Ramos (cell line): ENCODE measurements around the gene NUP93.
"Not testable (repeated sequence)": the region's sequence is repeated elsewhere in the genome, so short reads cannot be mapped to it uniquely, and the experiment has no call there.

Experiments
- in situ Hi-C: fragments of 300-500 bp; cut with MboI; formaldehyde crosslinking; loops from one replicate; pipeline ENCODE4 v1.14.3; 2022; ENCODE audit warnings: low sequenced_read_pairs; ENCODE audit not compliant: unreplicated experiment

NUP93 gene

DNA sequence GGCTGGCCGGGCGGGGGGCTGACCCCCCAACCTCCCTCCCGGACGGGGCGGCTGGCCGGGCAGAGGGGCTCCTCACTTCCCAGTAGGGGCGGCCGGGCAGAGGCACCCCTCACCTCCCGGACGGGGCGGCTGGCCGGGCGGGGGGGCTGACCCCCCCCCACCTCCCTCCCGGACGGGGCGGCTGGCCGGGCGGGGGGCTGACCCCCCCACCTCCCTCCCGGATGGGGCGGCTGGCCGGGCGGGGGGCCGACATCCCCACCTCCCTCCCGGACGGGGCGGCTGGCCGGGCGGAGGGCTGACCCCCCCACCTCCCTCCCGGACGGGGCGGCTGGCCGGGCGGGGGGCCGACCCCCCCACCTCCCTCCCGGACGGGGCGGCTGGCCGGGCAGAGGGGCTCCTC is 9.4 kb downstream of the NUP93 start:
- in situ Hi-C loops, result not testable (repeated sequence)

DNA sequence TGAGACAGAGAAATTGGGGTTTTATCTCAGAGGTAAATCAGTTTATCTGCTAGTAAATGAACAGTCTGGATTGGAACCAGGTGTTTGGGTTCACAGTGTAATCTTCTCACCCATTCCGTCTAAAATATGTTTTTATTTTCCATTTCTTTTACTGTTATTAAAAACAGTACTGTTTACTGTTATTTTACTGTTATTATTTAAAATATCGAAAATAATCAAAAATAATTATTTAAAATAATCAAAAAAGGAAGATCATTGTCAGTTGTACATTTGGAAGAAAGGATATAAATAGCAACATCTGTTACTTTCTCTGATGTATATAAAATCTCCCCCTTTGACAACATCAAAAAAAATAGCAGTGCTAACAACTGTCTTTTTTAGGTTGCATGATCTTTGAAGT is 11.5 kb downstream of the NUP93 start:
- in situ Hi-C loops, result no loop called here

GRCh38 chr16:56742030-56742984 is 12.4 kb downstream of the NUP93 start:
- in situ Hi-C loops, result no loop called here

- in situ Hi-C loops, result no loop called here
Measured at GRCh38 chr16:56743840-56744239, 13.9 kb downstream of the NUP93 start.

DNA sequence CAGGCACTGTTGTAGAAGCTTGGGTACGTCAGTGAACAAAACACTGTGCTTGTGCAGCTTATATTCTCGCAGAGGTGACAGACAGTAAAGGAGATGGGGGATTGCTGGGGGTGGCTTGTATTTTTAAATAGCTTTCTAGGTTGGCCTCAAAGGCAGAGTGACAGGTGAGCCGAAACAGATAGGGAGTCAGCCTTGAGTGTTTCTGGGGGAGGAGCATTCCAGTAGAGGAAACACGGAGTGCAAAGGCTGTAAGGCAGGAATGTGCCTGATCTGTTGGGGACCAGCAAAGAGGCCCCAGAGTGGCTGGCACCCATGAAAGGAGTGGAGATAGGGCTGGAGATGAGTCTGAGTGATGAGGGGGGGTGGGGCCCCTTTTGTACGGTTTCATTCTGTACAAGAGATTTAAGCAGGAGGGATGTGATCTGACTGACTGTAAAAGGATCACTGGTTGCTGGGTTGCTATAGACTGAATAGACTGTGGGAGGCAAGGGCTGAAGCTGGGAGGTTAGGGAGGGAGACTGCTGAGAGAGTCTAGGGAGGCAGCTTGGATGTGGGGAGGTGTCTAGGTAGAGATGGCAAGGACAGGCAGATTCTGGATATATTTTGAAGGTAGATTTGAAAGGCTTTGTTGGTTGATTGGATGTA is 15.2 kb downstream of the NUP93 start:
- in situ Hi-C loops, result no loop called here

DNA sequence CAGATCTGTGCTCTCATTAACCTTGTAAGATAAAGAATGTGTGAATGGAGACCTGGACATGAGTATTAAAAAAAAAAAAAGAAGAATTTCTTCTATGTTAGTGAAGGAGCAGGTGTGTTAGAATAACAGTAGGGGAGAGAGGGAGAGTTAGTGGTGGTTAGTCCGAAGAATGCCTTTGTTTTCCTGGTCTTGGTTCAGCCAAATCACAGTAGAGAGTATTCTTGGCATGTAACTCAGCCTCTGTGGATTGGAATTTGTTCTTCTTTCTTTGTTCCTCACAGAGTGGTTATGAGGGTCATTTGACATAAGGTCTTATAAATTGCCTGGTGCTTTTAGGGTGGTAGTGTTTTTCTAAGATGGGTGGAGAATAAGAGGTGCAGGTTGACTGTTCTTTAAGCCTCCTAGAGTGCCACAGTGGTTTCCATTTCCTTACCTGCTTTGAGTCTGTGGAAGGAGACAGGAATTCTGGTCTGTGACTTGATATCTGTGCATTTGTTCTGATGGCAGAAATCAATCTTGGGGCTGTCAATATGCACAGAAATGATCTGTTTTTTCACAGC is 17.6 kb downstream of the NUP93 start:
- in situ Hi-C loops, result no loop called here

- in situ Hi-C loops, result no loop called here
Measured at GRCh38 chr16:56748191-56748590, 18.3 kb downstream of the NUP93 start.

GRCh38 chr16:56748826-56749225 is 18.9 kb downstream of the NUP93 start:
- in situ Hi-C loops, result no loop called here

- in situ Hi-C loops, result no loop called here
Measured at GRCh38 chr16:56749672-56750491, 20.0 kb downstream of the NUP93 start.

DNA sequence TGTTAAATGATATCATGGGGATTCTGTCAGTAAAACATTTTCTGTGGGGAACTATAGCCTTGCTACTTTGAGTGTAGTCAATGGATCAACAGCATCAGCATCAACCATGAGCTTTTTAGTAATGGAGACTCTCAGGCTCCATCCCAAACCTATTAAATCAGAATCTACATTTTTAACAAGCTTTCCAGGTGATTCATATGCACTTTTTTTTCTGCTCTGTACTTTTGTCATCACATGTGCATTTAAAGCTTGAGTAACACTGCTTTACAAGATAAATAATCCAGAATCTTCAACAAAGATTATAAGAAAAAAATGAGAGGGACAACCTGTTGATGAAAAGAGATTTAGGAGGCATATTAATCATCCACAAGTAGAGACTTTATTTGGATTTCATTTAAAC is 23.5 kb downstream of the NUP93 start:
- in situ Hi-C loops, result no loop called here

DNA sequence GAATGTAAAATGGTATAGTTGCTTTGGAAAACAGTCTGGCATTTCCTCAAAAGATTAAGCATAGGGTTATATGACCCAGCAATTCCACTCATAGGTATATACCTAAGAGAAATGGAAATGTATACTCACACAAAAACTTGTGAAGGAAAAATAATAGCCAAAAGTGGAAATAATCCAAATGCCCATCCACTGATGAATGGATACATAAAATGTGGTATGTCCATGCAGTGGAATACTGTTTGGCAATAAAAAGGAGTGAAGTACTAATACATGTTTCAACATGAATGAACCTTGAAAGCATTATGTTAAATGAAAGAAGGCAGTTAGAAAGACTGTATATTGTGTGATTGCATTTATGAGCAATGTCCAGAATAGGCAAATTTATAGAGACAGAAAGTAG is 25.1 kb downstream of the NUP93 start:
- in situ Hi-C loops, result no loop called here

DNA sequence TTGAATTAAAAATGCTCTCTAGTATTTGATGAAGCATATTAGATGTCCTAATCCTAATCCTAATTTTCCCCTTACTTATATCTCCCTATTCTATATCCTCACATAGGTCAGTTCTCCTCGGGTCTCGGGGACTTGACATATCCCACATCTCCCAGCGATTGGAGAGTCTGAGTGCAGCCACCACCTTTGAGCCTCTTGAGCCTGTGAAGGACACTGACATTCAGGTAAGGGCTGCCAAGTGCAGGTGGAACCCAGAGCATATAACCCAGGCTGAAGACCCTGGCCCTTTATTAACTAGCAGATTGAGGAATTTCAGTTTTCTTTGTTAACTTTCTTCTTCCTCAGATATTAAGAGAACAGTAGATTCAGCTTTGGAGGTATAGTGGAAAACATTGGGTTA is 28.5 kb downstream of the NUP93 start:
- in situ Hi-C loops, result no loop called here

DNA sequence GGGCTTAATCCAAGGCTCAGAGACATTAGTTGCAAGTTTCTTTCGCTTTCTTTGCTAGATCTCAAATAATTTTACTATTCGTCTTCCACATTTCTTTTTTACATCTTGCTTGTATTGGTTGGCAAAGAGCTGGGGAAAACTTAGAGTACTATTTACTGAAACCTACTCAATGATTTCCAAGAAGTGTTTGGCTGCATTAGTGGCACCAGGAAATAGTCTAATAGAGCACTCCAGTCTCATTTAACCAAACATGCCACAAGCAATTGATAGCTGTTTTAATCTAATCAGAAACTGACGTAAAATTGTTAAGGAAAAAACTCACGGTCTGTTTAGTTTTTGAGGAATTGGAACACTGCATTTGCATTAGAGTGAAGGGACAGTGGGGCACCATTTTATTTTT is 29.0 kb downstream of the NUP93 start:
- in situ Hi-C loops, result no loop called here

- in situ Hi-C loops, result no loop called here
Measured at GRCh38 chr16:56763291-56763916, 33.5 kb downstream of the NUP93 start.

DNA sequence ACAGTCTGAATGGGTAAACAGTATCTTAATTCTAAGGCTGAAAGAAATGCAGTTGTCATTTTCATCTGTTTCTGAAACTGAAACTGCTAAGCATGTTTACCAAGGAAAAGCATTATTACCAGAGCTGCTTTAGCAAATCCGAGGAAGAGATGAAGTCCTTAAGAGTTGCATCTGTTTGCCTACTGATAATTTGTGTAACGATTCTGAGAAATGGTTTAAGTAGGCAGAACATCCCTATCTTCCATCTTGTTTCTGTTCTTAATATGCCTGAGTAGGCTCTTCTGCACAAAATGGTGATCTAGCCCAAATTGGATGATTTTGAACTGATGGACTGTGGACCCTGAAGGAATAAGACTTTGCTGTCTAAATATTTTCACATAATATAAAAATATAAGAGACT is 34.9 kb downstream of the NUP93 start:
- in situ Hi-C loops, result no loop called here

- in situ Hi-C loops, result no loop called here
Measured at GRCh38 chr16:56765949-56766348, 36.0 kb downstream of the NUP93 start.

DNA sequence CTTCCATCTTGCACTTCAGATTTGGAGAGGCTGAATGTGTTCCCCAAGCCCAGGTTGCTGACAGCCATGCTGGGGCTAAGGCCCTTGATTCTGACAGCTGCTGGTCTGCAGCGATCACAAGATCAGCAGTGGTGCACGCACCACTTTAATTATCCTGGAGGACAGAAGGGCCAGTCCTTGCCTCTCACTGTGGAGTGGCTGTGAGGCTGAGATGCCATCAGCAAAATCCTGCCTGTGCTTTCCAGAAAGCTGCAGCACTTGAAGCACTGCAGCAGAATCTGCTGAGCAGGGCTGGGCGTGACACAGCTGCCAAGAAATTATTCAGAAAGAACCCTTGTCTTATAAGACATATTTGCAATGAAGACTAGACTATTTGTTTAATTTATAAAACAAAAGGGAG is 37.1 kb downstream of the NUP93 start:
- in situ Hi-C loops, result no loop called here

- in situ Hi-C loops, result no loop called here
Measured at GRCh38 chr16:56769677-56770076, 39.7 kb downstream of the NUP93 start.

- in situ Hi-C loops, result no loop called here
Measured at GRCh38 chr16:56771558-56772279, 41.8 kb downstream of the NUP93 start.
